IMR-90 (cell line): Measurements from ENCODE around the gene ASXL2. TPM values are rescaled to one million over a fixed set of nuclear protein-coding genes. Genes with fewer than 3 reads are reported as not detected.

ENCODE experiments used
- ATAC-seq: fragments of 200-7000 bp; cut with Tn5 transposase; 2 replicates; pipeline ENCODE4 v1.9.1; 2020; ENCODE audit warnings: low read depth, mild to moderate bottlenecking, moderate library complexity
- BruUV-seq: library from RNA; stranded (reverse); fragments of 400-500 nt; replicated peaks from 2 replicates; lab custom pipeline; 2021; lab: Mats Ljungman, UMichigan
- CTCF ChIA-PET: fragments of 300-600 bp; formaldehyde crosslinking; extraction: SDS; loops from one replicate; lab custom pipeline; 2021; ENCODE audit warnings: antibody characterized with exemption; lab: Yijun Ruan, JAX
- POLR2A ChIA-PET: fragments of 300-600 bp; sonication (Branson Sonifier 250); formaldehyde crosslinking; loops from one replicate; lab custom pipeline; 2022; ENCODE audit warnings: antibody characterized with exemption; ENCODE audit not compliant: unreplicated experiment; lab: Charles Lee
- DNase-seq: peaks from one replicate; pipeline ENCODE4 v3.0.0; 2013
- H2AFZ ChIP-seq: replicated peaks from 2 replicates; pipeline ENCODE3; 2013; ENCODE audit warnings: low read length, mild to moderate bottlenecking; ENCODE audit not compliant: poor library complexity
- H2AK5ac ChIP-seq: 2 replicates; pipeline ENCODE4 v1.6.1; 2013; ENCODE audit warnings: low read depth, low read length, inconsistent platforms
- H2AK9ac ChIP-seq: replicated peaks from 2 replicates; pipeline ENCODE3; 2013; ENCODE audit warnings: mild to moderate bottlenecking, low read depth, low read length, moderate library complexity; ENCODE audit not compliant: poor library complexity
- H2BK120ac ChIP-seq: 2 replicates; pipeline ENCODE4 v1.6.1; 2013; ENCODE audit warnings: low read depth, low read length, inconsistent platforms
- H2BK15ac ChIP-seq: 3 replicates; pipeline ENCODE4 v1.6.1; 2013; ENCODE audit warnings: low read depth, low read length, inconsistent platforms
- H2BK20ac ChIP-seq: 2 replicates; pipeline ENCODE4 v1.6.1; 2013; ENCODE audit warnings: low read depth, mild to moderate bottlenecking, inconsistent platforms, low read length, moderate library complexity
- H2BK5ac ChIP-seq: 2 replicates; pipeline ENCODE4 v1.6.1; 2013; ENCODE audit warnings: mild to moderate bottlenecking, low read depth, low read length, inconsistent platforms; ENCODE audit not compliant: poor library complexity, severe bottlenecking
- H3K14ac ChIP-seq: replicated peaks from 2 replicates; pipeline ENCODE4 v1.6.1; 2013; ENCODE audit warnings: low read depth, low read length, inconsistent platforms
- H3K18ac ChIP-seq: 2 replicates; pipeline ENCODE4 v1.6.1; 2013; ENCODE audit warnings: low read depth, low read length, control low read depth
- H3K23ac ChIP-seq: 2 replicates; pipeline ENCODE4 v1.6.1; 2013; ENCODE audit warnings: low read depth, low read length, inconsistent platforms
- H3K27ac ChIP-seq: 2 replicates; pipeline ENCODE4 v1.5.1; 2013; ENCODE audit warnings: mild to moderate bottlenecking, control low read depth, low read length; ENCODE audit not compliant: insufficient read depth
- H3K27me3 ChIP-seq: 2 replicates; pipeline ENCODE4 v1.6.1; 2013; ENCODE audit warnings: low read length; ENCODE audit not compliant: control insufficient read depth, insufficient read depth
- H3K36me3 ChIP-seq: 2 replicates; pipeline ENCODE4 v1.6.1; 2013; ENCODE audit warnings: low read length, mixed read lengths; ENCODE audit not compliant: control insufficient read depth, insufficient read depth
- H3K4ac ChIP-seq: 2 replicates; pipeline ENCODE4 v1.6.1; 2013; ENCODE audit warnings: low read depth, low read length, inconsistent platforms
- H3K4me1 ChIP-seq: 2 replicates; pipeline ENCODE4 v1.6.1; 2013; ENCODE audit warnings: low read length, mixed read lengths; ENCODE audit not compliant: control insufficient read depth, insufficient read depth
- H3K4me2 ChIP-seq: 2 replicates; pipeline ENCODE4 v1.6.1; 2013; ENCODE audit warnings: low read depth, mild to moderate bottlenecking, control low read depth, low read length, moderate library complexity
- H3K4me3 ChIP-seq: 2 replicates; pipeline ENCODE4 v1.5.1; 2013; ENCODE audit warnings: low read depth, mild to moderate bottlenecking, control low read depth, low read length, moderate library complexity; ENCODE audit not compliant: insufficient read depth
- H3K56ac ChIP-seq: 2 replicates; pipeline ENCODE4 v1.6.1; 2013; ENCODE audit warnings: low read length, inconsistent platforms; ENCODE audit not compliant: insufficient read depth; ENCODE audit errors: extremely low read depth
- H3K79me1 ChIP-seq, 2 experiments: 2 replicates each; pipeline ENCODE4 v1.6.1; 2013; ENCODE audit warnings: low read length in 2 of 2, inconsistent platforms in 1 of 2, low read depth in 1 of 2
- H3K9ac ChIP-seq: 2 replicates; pipeline ENCODE4 v1.6.1; 2013; ENCODE audit warnings: low read depth, low read length, control low read depth
- H3K9me1 ChIP-seq: 2 replicates; pipeline ENCODE4 v1.6.1; 2013; ENCODE audit warnings: low read length, inconsistent platforms; ENCODE audit not compliant: insufficient read depth
- H3K9me3 ChIP-seq: 2 replicates; pipeline ENCODE4 v1.6.1; 2013; ENCODE audit warnings: low read length; ENCODE audit not compliant: control insufficient read depth, insufficient read depth
- H4K20me1 ChIP-seq: 2 replicates; pipeline ENCODE4 v1.6.1; 2013; ENCODE audit warnings: low read length, inconsistent platforms; ENCODE audit not compliant: insufficient read depth
- H4K5ac ChIP-seq: 2 replicates; pipeline ENCODE4 v1.6.1; 2013; ENCODE audit warnings: mild to moderate bottlenecking, low read depth, low read length, control low read depth
- H4K8ac ChIP-seq, 2 experiments: 2 replicates each; pipeline ENCODE4 v1.6.1; 2013; ENCODE audit warnings: low read depth in 2 of 2, low read length in 2 of 2, control low read depth in 1 of 2, inconsistent platforms in 1 of 2
- H4K91ac ChIP-seq: 2 replicates; pipeline ENCODE4 v1.6.1; 2013; ENCODE audit warnings: low read depth, low read length, inconsistent platforms; ENCODE audit not compliant: insufficient read depth
- BHLHE40 ChIP-seq: fragments of 150-350 bp; IDR thresholded peaks from 2 replicates; pipeline ENCODE4 v1.6.1; 2016; ENCODE audit warnings: mild to moderate bottlenecking, low read depth, low read length
- CEBPB ChIP-seq: IDR thresholded peaks from 2 replicates; pipeline ENCODE4 v1.6.1; 2012; ENCODE audit warnings: low read depth, low read length, improper control_type of control experiment
- FOS ChIP-seq: fragments of 150-350 bp; IDR thresholded peaks from 2 replicates; pipeline ENCODE4 v1.6.1; 2016; ENCODE audit warnings: low read depth, low read length
- RCOR1 ChIP-seq: IDR thresholded peaks from 2 replicates; pipeline ENCODE4 v1.6.1; 2012; ENCODE audit warnings: mild to moderate bottlenecking, low read length, improper control_type of control experiment; ENCODE audit not compliant: insufficient replicate concordance
- WGBS, 2 experiments: methylation state at CpG; one replicate each; pipeline versions ENCODE4 v1.1.5 to v1.1.7; 2013; ENCODE audit warnings: missing lambda C conversion rate in 2 of 2; ENCODE audit not compliant: insufficient read length in 1 of 2; ENCODE audit errors: extremely low coverage in 2 of 2; 5-methylcytosine and 5-hydroxymethylcytosine counted together
- dilution Hi-C: fragments of 300-500 bp; cut with HindIII; formaldehyde crosslinking; loops from one replicate; pipeline ENCODE4 v1.14.3; 2018; ENCODE audit warnings: low sequenced_read_pairs; ENCODE audit not compliant: unreplicated experiment
- in situ Hi-C: fragments of 300-500 bp; cut with MboI; formaldehyde crosslinking; loops from 3 replicates; pipeline ENCODE4 v1.14.3; 2019; ENCODE audit warnings: low sequenced_read_pairs, inconsistent platforms, mixed read lengths
- intact Hi-C: fragments of 100-400 bp; cut with micrococcal nuclease; formaldehyde crosslinking; loops from 2 replicates; pipeline ENCODE4 v1.10.0; 2022
- polyA plus RNA-seq, 3 experiments: library from polyadenylated mRNA; depleted of rRNA; stranded (reverse); fragments of >200 nt; gene quantifications; 2 replicates each; pipeline ENCODE4 v1.2.3, GENCODE V29; 2012; ENCODE audit warnings: low replicate concordance in 1 of 3
- total RNA-seq: library from RNA; depleted of rRNA; stranded (reverse); fragments of >200 nt; gene quantifications from 2 replicates; pipeline ENCODE4 v1.2.3, GENCODE V29; 2012

ASXL2 gene
- total and polyA plus RNA-seq, 2 of the 4 experiments (the other 2 are of a cell fraction), result 5.3 to 8.1 TPM

GRCh38 chr2:25920336-25920735 is 42.0 kb upstream of the ASXL2 start:
- WGBS, 2 experiments, result no CpG with 5 or more reads among the region's 5 CpGs
- in situ Hi-C loops, result no loop called here
- intact Hi-C loops, result no loop called here
- Histone ChIP-seq H2BK20ac (no peak overlapping the region), H3K9me3 (no peaks in the 10 kb centered on the region), H4K5ac (no peak overlapping the region), H3K27ac (peak overlapping the region; percentile 17; the same call in 1 of the 2 replicates), H2AK9ac (no peak overlapping the region), H3K56ac (no peak overlapping the region), H2BK15ac (no peak overlapping the region), H3K23ac (no peak overlapping the region), H4K20me1 (0 out of 2 replicates have a peak, but pooled peaks cover 3% of the 10 kb centered on the region), H3K9me1 (no peaks in the 10 kb centered on the region), H3K27me3 (peaks cover 23% of the 10 kb centered on the region), H4K8ac (no peak overlapping the region), H2BK5ac (no peak overlapping the region), H3K4me1 (no peaks in the 10 kb centered on the region; the same call in 1 of the 2 replicates), H3K4me2 (no peak overlapping the region), H3K14ac (no peak overlapping the region), H3K4me3 (no peak overlapping the region), H3K9ac (no peak overlapping the region), H2AFZ (no peak overlapping the region), H3K4ac (no peak overlapping the region), H3K36me3 (no peaks in the 10 kb centered on the region), H2AK5ac (no peak overlapping the region), H4K91ac (no peak overlapping the region), H3K18ac (no peak overlapping the region), H2BK120ac (no peak overlapping the region), H3K79me1 (no peaks in the 10 kb centered on the region)
- DNase-seq (peak; percentile 87), ATAC-seq (peak; percentile 90)
- CTCF ChIA-PET, result no interaction called here
- dilution Hi-C loops, result no loop called here
- TF ChIP-seq CEBPB, result peak; percentile 82
- TF ChIP-seq FOS, result peak; percentile 63; the same call in 1 of the 2 replicates
- no peak for TF ChIP-seq RCOR1
- peak; percentile 65 for TF ChIP-seq BHLHE40
- POLR2A ChIA-PET, result interaction anchor here (0.6 kb wide), 1 partner anchor 147 kb away, joined by 4 read pairs; no protein-coding TSS in a partner anchor
- no TSS peak for BruUV-seq
